Raji (cell line): Measurements from ENCODE around the gene SLC1A4.

Source experiments
- POLR2A ChIP-seq: IDR thresholded peaks from 2 replicates; pipeline ENCODE4 v1.6.1; 2011; ENCODE audit warnings: low read depth, low read length, control low read depth; ENCODE audit not compliant: insufficient read depth

SLC1A4 gene

DNA sequence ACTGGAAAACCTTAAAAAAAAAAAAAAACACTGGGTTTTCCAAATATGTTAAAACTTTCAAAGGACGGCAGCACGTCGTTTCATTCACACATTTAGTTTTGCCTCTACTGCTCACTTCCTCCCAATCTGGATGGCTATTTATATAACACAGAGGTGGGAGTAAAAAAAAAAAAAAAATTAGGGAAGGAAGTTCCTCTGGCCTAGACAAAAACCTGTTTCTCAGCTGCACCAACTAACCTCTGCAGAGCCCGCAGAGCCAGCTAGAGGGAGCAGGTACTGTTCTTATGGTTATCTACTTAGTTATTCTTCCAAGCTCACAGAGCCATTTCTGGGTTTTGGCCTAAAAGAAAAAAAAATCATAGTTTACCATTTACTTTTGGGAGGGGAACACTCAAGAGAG, 28.1 kb downstream of the SLC1A4 start:
- TF ChIP-seq POLR2A: no peak

DNA sequence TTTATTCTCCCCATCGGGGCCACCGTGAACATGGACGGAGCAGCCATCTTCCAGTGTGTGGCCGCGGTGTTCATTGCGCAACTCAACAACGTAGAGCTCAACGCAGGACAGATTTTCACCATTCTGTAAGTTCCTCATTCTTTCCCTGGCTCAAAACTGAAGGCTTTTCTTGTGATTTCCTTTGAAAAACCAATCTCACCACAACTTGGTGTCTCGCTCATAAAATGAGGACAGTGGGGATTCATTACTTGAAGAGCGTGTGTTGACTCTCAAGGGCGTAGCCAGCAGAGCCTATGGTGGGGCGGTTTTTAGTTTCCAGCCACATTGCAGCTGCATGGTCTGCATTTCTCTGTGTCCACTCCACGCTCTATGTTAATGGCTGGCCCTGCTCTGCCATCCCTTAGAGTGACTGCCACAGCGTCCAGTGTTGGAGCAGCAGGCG, 29.0 kb downstream of the SLC1A4 start:
- TF ChIP-seq POLR2A: no peak

DNA sequence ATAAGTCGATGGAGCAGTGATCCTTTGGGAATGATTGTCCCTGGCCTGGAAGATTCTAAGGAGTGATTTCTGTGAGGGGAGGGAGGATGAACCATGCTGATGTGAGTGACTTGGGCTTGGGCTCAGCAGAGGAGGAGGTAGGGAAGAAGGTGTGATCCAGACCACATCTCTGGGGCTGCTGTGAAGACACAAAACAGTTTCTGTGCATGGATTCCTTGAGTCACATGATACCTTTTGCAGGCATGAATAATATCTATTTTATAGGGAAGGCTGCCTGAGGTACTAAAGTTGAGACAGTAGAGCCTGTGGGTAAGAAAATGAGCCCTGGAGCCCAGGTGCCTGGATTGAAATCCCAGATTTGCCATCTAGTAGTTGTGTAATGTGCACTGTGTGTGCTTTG, 29.8 kb downstream of the SLC1A4 start:
- no peak for TF ChIP-seq POLR2A

DNA sequence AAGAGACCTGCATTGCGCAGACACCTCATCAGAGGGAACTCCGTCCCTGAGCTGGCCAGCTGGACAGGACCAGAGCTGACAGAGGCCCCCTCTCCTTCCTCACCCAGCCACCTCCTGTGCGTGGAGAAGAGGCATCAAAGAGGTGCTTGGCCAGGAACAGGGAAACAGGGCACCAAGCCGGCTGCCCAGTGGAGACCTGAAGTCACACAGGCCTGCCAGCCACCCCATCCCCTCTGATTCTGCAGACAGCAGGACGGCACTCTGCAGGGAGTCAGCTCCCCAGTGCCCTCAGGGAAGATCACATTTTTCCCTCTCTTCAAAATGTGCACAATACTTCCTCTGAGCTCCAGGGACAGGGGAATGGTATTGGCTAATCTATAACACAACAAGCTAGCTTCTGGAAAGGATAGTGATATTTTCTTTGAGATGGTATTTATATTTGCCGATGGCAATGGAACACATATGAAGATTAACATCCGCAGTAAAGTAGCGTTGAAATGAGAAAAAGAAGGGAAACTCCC, 30.5 kb downstream of the SLC1A4 start:
- TF ChIP-seq POLR2A: no peak

DNA sequence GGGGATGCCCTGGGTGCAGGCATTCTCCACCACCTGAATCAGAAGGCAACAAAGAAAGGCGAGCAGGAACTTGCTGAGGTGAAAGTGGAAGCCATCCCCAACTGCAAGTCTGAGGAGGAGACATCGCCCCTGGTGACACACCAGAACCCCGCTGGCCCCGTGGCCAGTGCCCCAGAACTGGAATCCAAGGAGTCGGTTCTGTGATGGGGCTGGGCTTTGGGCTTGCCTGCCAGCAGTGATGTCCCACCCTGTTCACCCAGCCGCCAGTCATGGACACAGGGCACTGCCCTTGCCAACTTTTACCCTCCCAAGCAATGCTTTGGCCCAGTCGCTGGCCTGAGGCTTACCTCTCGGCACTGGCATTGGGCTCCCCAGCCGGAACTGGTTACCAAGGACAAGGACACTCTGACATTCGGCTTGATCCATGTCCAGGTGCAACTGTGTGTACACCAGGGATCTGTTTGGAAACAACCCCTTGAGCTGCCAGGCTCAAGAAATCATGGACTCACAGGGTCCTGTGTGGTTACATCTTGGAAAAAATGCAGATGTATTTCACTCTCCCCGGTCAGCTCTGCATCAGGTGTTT, 31.8 kb downstream of the SLC1A4 start:
- no peak for TF ChIP-seq POLR2A

DNA sequence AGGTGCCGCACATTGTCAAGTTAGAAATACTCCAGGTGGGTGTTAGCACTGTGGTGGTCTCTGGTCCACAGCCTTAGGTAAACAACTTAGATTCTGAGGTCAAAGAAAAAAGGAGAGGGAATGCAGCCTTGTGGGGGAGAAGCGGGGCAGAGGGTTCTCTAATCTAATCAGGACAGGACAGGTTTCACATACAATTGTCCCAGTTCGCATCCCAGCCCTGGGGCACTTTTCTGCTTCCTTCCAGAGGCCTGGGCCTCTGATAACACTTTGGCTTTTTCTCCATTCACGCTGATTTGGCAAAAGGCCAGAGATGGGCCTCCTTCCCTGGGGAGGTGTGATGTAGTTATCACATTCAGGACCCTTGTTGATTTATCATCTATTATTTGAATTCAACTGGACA, 32.5 kb downstream of the SLC1A4 start:
- no peak for TF ChIP-seq POLR2A

DNA sequence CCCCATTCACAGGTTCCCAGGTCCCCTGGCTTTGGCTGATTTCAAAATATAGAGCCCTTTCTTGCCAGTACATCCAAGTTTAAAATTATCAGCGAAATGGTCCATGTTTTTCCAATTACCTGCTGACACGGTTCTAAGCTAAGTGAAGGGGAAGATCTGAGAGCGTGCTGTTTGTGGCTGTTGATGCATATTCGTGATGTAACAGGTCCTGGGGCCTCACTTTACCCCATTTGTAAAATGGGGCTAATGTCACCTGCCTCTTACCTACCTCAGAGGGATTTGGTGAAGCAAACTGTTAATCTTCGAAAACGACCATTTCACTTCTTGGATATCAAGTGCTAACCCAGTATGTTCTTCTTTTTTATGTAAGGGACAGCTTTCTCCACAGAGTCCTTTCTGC, 33.0 kb downstream of the SLC1A4 start:
- TF ChIP-seq POLR2A: no peak

DNA sequence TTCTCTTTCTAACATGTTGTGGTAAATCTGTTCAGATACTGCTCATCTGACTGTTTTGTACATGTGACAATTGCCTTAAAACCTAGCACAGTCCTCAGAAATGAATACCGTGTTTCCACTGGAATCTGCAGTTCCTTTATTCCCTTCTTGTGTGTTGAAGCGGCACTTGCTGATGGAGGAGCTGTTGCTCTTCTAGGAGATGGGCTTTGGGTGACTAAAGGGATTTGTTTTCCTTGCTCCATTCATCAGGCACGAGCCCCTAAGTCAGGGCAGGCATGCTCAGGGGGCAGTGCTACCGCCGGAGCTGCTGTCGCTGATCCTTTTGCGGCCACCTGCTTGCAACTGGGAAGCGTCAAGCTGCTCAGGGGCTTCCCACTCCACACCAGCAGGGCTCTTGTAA, 34.5 kb downstream of the SLC1A4 start:
- TF ChIP-seq POLR2A: no peak

DNA sequence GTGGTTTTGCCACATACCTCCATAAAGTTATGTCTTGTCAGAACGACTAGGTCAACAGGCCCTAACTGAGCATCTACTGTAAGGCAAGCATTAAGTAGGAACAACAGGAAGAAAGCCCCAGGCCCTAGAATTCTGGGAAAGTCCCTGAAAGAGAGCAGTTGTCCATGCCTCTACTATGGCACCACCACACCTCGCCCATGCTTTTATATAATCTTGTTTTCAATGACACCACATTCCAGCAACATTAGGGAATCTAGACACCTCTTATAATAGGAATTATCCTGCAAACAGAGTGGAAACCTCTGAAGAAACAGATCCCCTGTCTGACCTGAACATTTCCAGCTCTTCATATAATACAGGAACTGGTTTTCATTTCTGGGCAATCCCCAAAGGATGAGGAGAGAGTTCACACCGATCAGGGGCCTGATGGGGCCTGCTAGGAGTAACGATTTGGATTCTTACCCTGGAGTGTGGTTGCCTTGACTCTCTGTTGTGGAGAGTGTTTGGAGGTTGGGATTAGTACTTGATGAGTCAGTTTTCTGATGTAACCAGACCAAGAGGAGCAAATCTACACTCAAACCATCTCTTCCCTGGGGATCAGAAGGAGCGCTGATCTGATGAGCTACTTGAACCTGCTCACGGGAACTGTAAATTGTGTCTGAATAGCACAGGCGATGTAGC, 35.1 kb downstream of the SLC1A4 start:
- no peak for TF ChIP-seq POLR2A

DNA sequence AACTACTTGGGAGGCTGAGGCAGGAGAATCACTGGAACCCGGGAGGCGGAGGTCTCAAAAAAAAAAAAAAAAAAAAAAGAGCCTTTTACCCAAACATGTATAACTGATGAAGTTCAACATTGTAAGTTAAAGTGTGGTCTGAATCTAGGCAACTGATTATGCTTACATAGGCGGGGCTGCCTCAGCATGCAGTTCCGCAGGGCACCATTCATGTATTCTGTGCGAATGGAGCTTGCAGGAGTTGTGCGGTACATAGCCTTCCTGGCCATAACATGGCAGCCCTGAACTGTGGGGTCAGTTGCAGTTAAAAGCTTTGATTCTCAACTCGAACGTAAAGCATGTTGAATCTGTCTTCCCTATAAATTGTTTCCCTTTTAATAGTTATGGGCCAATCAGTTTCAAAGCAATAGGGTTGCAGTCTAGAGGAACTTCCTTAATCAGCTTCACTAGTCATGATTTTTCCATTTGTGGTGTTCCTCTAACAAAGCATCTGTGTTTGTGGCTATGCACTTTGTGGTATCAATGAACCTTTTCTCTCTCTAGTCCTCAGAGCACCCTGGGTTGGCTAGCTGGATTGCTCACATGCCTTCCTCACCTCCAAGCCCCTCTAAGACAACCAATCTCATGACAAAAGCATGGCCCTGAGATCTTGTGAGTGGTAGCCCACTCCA, 36.4 kb downstream of the SLC1A4 start:
- TF ChIP-seq POLR2A: no peak

DNA sequence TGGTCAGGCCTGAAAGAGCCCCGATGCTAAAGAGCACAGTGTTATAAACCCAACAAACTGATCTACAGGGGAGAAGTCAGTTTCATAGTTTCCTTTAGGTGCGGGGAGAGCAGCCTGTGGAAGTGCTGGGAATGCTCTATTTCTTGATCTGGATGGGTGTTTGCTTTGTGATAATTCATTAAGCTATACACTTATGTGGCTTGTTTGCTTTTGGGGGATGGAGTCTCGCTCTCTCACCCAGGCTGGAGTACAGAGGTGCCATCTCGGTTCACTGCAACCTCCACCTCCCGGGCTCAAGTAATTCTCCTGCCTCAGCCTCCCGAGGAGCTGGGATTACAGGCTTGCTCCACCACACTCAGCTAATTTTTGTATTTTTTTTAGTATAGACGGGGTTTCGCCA, 37.0 kb downstream of the SLC1A4 start:
- TF ChIP-seq POLR2A: no peak

DNA sequence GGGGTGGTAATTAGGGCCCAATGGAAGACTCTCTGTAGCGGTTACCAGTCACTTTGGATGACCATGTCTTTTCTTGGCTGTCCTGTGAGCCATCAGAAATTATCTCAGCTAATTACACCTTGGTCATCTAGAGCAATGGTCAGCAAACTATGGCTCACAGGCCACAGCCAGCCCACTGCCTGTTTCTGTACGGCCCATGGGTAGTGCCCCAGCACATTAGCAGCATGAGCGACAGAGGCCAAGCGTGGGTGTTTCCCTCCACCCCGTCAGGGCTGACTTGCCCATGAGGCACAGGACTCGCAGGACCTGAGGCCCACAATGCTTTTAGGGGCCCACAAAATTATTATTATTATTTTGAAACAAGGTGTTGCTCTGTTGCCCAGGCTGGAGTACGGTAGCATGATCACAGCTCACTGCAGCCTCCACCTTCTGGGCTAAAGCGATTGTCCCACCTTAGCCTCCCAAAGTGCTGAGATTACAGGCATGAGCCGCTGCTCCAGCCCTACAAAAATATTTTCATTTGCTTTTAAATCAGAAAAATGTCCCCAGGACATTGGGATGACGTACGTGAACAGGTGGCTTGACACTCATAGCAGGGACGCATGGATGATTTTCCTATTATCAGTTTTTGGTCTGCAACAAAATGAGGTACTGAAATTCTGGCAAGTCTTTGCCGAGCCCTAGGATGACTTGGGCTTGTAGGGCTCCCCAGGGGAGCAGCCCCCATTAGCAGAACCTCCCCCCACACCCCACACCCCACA, 37.7 kb downstream of the SLC1A4 start:
- no peak for TF ChIP-seq POLR2A

DNA sequence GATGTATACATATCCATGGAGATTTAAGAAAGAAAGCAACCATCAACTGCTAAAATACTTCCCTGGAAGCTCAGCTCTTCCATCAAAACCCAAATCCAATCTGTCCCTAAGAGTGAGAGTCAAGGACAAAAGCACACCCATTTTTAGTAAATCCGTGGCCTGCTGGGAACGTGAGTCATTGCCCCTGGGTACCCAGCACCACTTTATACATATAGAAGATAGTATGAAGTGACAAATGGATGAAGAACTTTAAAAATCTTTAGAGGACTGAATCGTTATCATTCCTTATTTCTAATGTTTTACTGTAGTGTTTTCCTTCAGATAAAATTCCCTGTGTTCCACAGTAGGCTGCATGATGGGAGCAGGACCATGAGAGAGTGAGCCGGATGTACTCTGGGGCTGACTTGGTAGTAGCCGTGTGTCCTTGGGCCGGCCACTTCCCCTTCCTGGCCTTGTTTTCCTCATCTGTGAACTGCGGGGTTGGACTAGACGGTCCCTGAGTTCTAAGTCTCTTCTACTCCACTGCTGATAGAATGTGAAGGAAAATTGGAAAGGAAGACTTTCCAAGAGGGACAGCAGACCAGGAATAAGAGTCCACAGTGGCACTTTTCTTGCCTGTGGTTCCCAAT, 38.5 kb downstream of the SLC1A4 start:
- no peak for TF ChIP-seq POLR2A

DNA sequence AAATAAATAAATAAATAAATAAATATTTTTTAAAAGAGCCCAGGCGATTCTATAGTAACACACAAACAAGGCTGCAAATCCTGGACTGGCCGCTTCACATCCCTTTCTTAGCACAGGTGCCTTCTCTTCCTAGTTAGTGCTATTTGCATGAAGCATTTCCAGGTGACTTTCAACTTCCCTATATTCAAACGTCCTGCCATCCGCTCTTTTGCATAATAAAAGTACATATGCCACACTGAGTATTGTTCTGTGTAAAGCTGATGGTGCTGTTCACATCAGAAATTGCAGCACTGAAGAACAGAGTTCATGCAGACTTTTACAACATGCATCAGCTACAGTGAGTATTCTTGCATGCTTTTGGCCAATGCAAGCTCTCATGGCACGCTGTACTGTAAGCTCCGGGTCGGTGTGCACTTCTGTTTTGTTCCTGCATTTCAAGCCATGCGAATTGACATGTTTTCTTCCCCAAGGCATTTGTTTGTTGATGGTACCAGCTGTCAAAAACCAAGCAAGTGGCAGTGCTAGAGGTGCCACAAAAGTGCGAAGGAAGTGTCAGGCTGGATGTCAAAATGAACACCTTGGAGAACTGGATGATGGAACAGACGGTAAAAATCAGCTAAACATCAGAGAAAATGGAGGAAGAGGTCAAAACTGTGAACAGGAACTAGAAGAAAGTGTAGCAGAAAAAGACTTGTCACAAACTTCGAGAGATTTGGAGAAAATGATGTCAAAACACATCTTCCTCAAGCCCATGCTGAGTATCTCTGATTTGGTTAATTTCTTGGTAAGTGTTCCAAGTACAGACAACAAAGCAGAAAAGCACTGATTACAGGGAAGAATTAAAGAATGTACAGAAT, 41.5 kb downstream of the SLC1A4 start:
- peak; percentile 63 for TF ChIP-seq POLR2A
